ENCODE results near the gene CENPF. TPM values are rescaled to one million over a fixed set of nuclear protein-coding genes. Genes with fewer than 3 reads are reported as not detected.
"Not testable (repeated sequence)": the region's sequence is repeated elsewhere in the genome, so short reads cannot be mapped to it uniquely, and the experiment has no call there.

CENPF gene
- total and polyA plus RNA-seq, 3 donors from 2014 or later = 7.7 to 30.7 (median 28.1) TPM

DNA sequence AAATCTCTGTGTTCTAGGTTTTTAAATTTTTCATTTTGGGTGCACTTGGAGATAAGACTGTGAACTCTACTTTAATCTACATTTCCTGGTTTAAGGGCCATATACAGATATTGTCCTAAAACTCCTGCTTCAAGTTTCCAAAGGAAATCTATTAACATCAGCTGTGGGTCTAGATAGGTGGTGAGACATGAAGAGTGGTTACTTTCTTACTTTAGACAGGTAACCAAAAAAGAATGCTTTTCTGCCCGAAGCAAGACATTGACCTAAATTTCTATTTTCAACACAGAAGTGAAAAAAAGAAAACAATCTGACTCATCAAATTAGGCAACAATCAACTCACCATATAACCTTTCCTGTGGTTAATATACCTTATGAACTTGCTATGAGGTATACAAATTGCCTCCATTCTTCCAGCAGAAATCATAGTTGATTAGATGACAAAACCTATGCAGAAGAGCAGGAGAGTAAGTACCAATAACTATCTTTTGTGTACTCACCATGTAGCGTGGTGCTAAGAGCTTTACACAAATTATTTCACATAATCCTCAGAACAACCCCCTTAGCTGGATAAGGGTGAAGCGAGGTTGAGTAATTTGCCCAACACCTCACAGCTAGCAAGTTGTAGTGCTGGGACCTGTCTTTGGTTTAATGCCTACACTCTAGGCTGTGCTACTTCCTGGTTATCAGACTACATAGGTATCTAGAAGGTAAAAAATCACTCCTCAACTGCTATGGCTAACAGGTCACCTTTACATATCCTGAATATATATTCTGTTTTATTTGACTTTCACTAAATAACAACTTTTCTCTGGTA lies 28.2 kb upstream of the CENPF start:
- Histone ChIP-seq H3K27ac (no peak overlapping the region), H3K36me3 (ENCODE audit: low read depth, missing control alignments) (no peaks in the 10 kb centered on the region)
- DNase-seq = no peak

GRCh38 chr1:214576120-214576519 lies 26.9 kb upstream of the CENPF start:
- H3K4me3 ChIP-seq; intact Hi-C loops (cut with DNase I; ENCODE audit: low total_unique reads); H3K9me3 ChIP-seq; DNase-seq; H3K4me1 ChIP-seq; H3K36me3 ChIP-seq (ENCODE audit: low read depth, missing control alignments); H3K27ac ChIP-seq; H3K27me3 ChIP-seq: not testable (repeated sequence)
- WGBS, 2 donors = 87 to 91% methylated on average over 3 of the region's 3 CpGs

More for the DNA sequence above, 28.2 kb upstream of the CENPF start:
- Histone ChIP-seq H3K4me3 (no peak overlapping the region), H3K9me3 (no peaks in the 10 kb centered on the region), H3K27me3 (no peaks in the 10 kb centered on the region), H3K4me1 (no peaks in the 10 kb centered on the region)
- intact Hi-C loops (cut with DNase I; ENCODE audit: low total_unique reads) = no loop called here
- 93 to 96% methylated on average over 3 of the region's 3 CpGs for WGBS, 2 donors
- TF ChIP-seq, protein P1, sequence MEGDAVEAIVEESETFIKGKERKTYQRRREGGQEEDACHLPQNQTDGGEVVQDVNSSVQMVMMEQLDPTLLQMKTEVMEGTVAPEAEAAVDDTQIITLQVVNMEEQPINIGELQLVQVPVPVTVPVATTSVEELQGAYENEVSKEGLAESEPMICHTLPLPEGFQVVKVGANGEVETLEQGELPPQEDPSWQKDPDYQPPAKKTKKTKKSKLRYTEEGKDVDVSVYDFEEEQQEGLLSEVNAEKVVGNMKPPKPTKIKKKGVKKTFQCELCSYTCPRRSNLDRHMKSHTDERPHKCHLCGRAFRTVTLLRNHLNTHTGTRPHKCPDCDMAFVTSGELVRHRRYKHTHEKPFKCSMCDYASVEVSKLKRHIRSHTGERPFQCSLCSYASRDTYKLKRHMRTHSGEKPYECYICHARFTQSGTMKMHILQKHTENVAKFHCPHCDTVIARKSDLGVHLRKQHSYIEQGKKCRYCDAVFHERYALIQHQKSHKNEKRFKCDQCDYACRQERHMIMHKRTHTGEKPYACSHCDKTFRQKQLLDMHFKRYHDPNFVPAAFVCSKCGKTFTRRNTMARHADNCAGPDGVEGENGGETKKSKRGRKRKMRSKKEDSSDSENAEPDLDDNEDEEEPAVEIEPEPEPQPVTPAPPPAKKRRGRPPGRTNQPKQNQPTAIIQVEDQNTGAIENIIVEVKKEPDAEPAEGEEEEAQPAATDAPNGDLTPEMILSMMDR (IDR thresholded peaks at IDR 0.05) = no peak
- TF ChIP-seq POLR2A (IDR thresholded peaks at IDR 0.05) = no peak

- Histone ChIP-seq H3K36me3 (ENCODE audit: low read depth, missing control alignments) (no peaks in the 10 kb centered on the region), H3K4me1 (no peaks in the 10 kb centered on the region), H3K9me3 (no peaks in the 10 kb centered on the region), H3K27ac (no peak overlapping the region), H3K27me3 (no peaks in the 10 kb centered on the region), H3K4me3 (no peak overlapping the region)
- DNase-seq = no peak
- TF ChIP-seq, protein P1 (IDR thresholded peaks at IDR 0.05) = no peak
- no peak for TF ChIP-seq POLR2A (IDR thresholded peaks at IDR 0.05)
- intact Hi-C loops (cut with DNase I; ENCODE audit: low total_unique reads) = no loop called here
Observed at GRCh38 chr1:214579183-214579582, 23.8 kb upstream of the CENPF start.

DNA sequence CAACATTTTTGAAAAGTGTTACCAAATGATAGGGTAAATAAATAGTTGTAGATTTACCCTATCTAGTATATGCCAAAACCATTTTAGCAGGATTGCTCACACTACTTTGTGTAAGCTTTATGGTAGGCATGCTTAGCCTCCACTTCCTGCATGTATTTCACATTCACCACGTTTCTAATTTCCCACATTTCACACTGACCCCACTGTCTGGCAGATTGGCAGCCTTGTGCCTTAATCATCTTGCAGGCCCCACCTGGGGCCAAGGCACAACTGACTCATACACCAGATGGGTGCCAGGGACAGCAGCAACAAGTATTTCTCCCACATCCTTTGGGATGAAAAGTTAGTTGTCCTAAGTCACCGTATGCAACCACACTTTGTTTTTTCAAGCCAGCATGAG lies 21.2 kb upstream of the CENPF start:
- Histone ChIP-seq H3K36me3 (ENCODE audit: low read depth, missing control alignments) (no peaks in the 10 kb centered on the region), H3K27me3 (no peaks in the 10 kb centered on the region), H3K9me3 (no peaks in the 10 kb centered on the region), H3K4me1 (no peaks in the 10 kb centered on the region), H3K27ac (no peak overlapping the region), H3K4me3 (no peak overlapping the region)
- 58 to 70% methylated on average over 2 of the region's 2 CpGs for WGBS, 2 donors
- DNase-seq = no peak
- intact Hi-C loops (cut with DNase I; ENCODE audit: low total_unique reads) = no loop called here
- TF ChIP-seq, protein P1 (IDR thresholded peaks at IDR 0.05) = no peak
- TF ChIP-seq POLR2A (IDR thresholded peaks at IDR 0.05) = no peak

- intact Hi-C loops (cut with DNase I; ENCODE audit: low total_unique reads) = no loop called here
- 85 to 88% methylated on average over 7 of the region's 7 CpGs for WGBS, 2 donors
- H3K4me1 ChIP-seq = no peaks in the 10 kb centered on the region
- no peak for TF ChIP-seq POLR2A (IDR thresholded peaks at IDR 0.05)
- TF ChIP-seq, protein P1 (IDR thresholded peaks at IDR 0.05) = no peak
- no peak overlapping the region for H3K27ac ChIP-seq
- no peaks in the 10 kb centered on the region for H3K9me3 ChIP-seq
- DNase-seq = no peak
- H3K4me3 ChIP-seq = no peak overlapping the region
- no peaks in the 10 kb centered on the region for H3K27me3 ChIP-seq
- no peaks in the 10 kb centered on the region for H3K36me3 ChIP-seq (ENCODE audit: low read depth, missing control alignments)
Observed at GRCh38 chr1:214582289-214582891, 20.6 kb upstream of the CENPF start.
